Keratinocyte (primary cell): ENCODE results near the gene FRMD1. TPM values are rescaled to one million over a fixed set of nuclear protein-coding genes. Genes with fewer than 3 reads are reported as not detected.

Experiments used
- DNase-seq: peaks from one replicate; pipeline ENCODE4 v3.0.0-alpha.2; 2011; ENCODE audit warnings: low read depth, missing footprints, low spot score
- FAIRE-seq: peaks from 2 replicates; lab custom pipeline; 2011; peaks lifted over from hg19 to GRCh38; lab: Jason Lieb, UNC
- H2AFZ ChIP-seq: 2 replicates; pipeline ENCODE4 v1.6.0; 2012; ENCODE audit warnings: low read length, control low read depth, inconsistent platforms; ENCODE audit not compliant: control insufficient read depth
- H3K27ac ChIP-seq: 2 replicates; pipeline ENCODE4 v1.5.1; 2011; ENCODE audit warnings: low read length; ENCODE audit not compliant: control insufficient read depth, insufficient read depth
- H3K27me3 ChIP-seq: 3 replicates; pipeline ENCODE4 v1.6.0; 2011; ENCODE audit warnings: low read length; ENCODE audit not compliant: control insufficient read depth, insufficient read depth; ENCODE audit errors: extremely low read depth
- H3K36me3 ChIP-seq, 2 experiments: 2 replicates in 1 of 2; 3 replicates in 1 of 2; pipeline ENCODE4 v1.5.1; 2011; ENCODE audit warnings: low read length in 2 of 2, mild to moderate bottlenecking in 1 of 2; ENCODE audit not compliant: control insufficient read depth in 2 of 2, insufficient read depth in 2 of 2; ENCODE audit errors: extremely low read depth in 1 of 2
- H3K4me1 ChIP-seq: 3 replicates; pipeline ENCODE4 v1.5.1; 2011; ENCODE audit warnings: low read length; ENCODE audit not compliant: control insufficient read depth, insufficient read depth; ENCODE audit errors: extremely low read depth
- H3K4me2 ChIP-seq: 3 replicates; pipeline ENCODE4 v1.6.0; 2011; ENCODE audit warnings: low read depth, low read length; ENCODE audit not compliant: control insufficient read depth, insufficient read depth; ENCODE audit errors: extremely low read depth
- H3K4me3 ChIP-seq, 3 experiments: fragments of 200-600 bp in 1 of 3; sonication (generic) in 1 of 3; 2 replicates in 2 of 3; 3 replicates in 1 of 3; pipeline ENCODE4 v1.5.1; 2011 to 2016; ENCODE audit warnings: low read length in 3 of 3, mild to moderate bottlenecking in 3 of 3, control low read depth in 2 of 3, inconsistent platforms in 1 of 3, low read depth in 1 of 3, mixed read lengths in 1 of 3, mixed run types in 1 of 3, moderate library complexity in 1 of 3; ENCODE audit not compliant: control insufficient read depth in 2 of 3, insufficient read depth in 2 of 3; ENCODE audit errors: extremely low read depth in 1 of 3
- H3K79me2 ChIP-seq: 2 replicates; pipeline ENCODE4 v1.6.0; 2012; ENCODE audit warnings: low read length; ENCODE audit not compliant: control insufficient read depth, insufficient read depth
- H3K9ac ChIP-seq: 3 replicates; pipeline ENCODE4 v1.6.0; 2011; ENCODE audit warnings: low read length; ENCODE audit not compliant: control insufficient read depth, insufficient read depth; ENCODE audit errors: extremely low read depth
- H3K9me1 ChIP-seq: 3 replicates; pipeline ENCODE4 v1.6.0; 2011; ENCODE audit warnings: low read length; ENCODE audit not compliant: control insufficient read depth, insufficient read depth; ENCODE audit errors: extremely low read depth
- H3K9me3 ChIP-seq: 2 replicates; pipeline ENCODE4 v1.5.1; 2012; ENCODE audit warnings: low read depth, low read length; ENCODE audit not compliant: control insufficient read depth
- H4K20me1 ChIP-seq: 3 replicates; pipeline ENCODE4 v1.6.0; 2011; ENCODE audit warnings: low read length; ENCODE audit not compliant: control insufficient read depth, insufficient read depth; ENCODE audit errors: extremely low read depth
- CTCF ChIP-seq, 3 experiments: IDR thresholded peaks in 1 of 3; conservative IDR thresholded peaks in 1 of 3; optimal IDR thresholded peaks in 1 of 3; 2 replicates in 2 of 3; 3 replicates in 1 of 3; pipeline versions ENCODE3 to v1.5.1; 2011; ENCODE audit warnings: low read length in 3 of 3, mild to moderate bottlenecking in 3 of 3, moderate library complexity in 2 of 3, control low read depth in 1 of 3, inconsistent platforms in 1 of 3; ENCODE audit not compliant: insufficient read depth in 2 of 3; ENCODE audit errors: extremely low read depth in 1 of 3
- EZH2 ChIP-seq: IDR thresholded peaks from one replicate; pipeline ENCODE4 v1.6.1; 2012; ENCODE audit warnings: inconsistent platforms, mild to moderate bottlenecking, low read length, moderate library complexity
- dilution Hi-C: fragments of 300-500 bp; cut with MboI; formaldehyde crosslinking; loops from one replicate; pipeline ENCODE4 v1.7.0; 2020; ENCODE audit warnings: low sequenced_read_pairs; ENCODE audit not compliant: extremely low pct_ligation_motif_present
- polyA plus RNA-seq, 5 experiments: library from polyadenylated mRNA; depleted of rRNA in 3 of 5; stranded (reverse) in 3 of 5; stranded (forward) in 1 of 5; unstranded in 1 of 5; fragments of >200 nt; gene quantifications; 1 replicate in 1 of 5; 2 replicates in 3 of 5; 3 replicates in 1 of 5; pipeline versions ENCODE4 v1.2.1 to v1.2.3, GENCODE V29; 2011 to 2012; ENCODE audit warnings: missing spikeins in 2 of 5, low read depth in 1 of 5, low replicate concordance in 1 of 5

The FRMD1 gene
- polyA plus RNA-seq, 1 donor (not counting 4 experiments of a cell fraction or from before 2014, with no cell fraction given) = not detected

GRCh38 chr6:168095716-168096250, 16.8 kb upstream of the FRMD1 start:
- H3K9ac ChIP-seq = no peak overlapping the region
- no peak overlapping the region for H3K4me3 ChIP-seq
- no peak overlapping the region for H2AFZ ChIP-seq
- H3K79me2 ChIP-seq = no peaks in the 10 kb centered on the region
- peaks cover 14% of the 10 kb centered on the region for H3K27me3 ChIP-seq
- H3K36me3 ChIP-seq = no peaks in the 10 kb centered on the region
- no peaks in the 10 kb centered on the region for H3K9me3 ChIP-seq
- dilution Hi-C loops = no loop called here
- no peaks in the 10 kb centered on the region for H4K20me1 ChIP-seq
- FAIRE-seq (no peak), DNase-seq (no peak)
- no peaks in the 10 kb centered on the region for H3K9me1 ChIP-seq
- no peak for TF ChIP-seq EZH2
- TF ChIP-seq CTCF (optimal IDR thresholded peaks at IDR 0.05 in 1 of 3, IDR thresholded peaks at IDR 0.05 in 1 of 3, conservative IDR thresholded peaks at IDR 0.05 in 1 of 3; ENCODE audit: extremely low read depth in 1 of 3, insufficient read depth in 2 of 3, low read length in 3 of 3) = no peak
- no peak overlapping the region for H3K27ac ChIP-seq
- no peak overlapping the region for H3K4me2 ChIP-seq
- no peaks in the 10 kb centered on the region for H3K4me1 ChIP-seq

GRCh38 chr6:168095171-168095691, 16.2 kb upstream of the FRMD1 start:
- dilution Hi-C loops = no loop called here
- Histone ChIP-seq H3K9ac (no peak overlapping the region), H3K79me2 (no peaks in the 10 kb centered on the region), H3K4me1 (no peaks in the 10 kb centered on the region), H3K4me3 (no peak overlapping the region), H3K4me2 (no peak overlapping the region), H3K27ac (no peak overlapping the region), H3K9me1 (no peaks in the 10 kb centered on the region), H4K20me1 (no peaks in the 10 kb centered on the region), H3K27me3 (peaks cover 8% of the 10 kb centered on the region), H3K9me3 (no peaks in the 10 kb centered on the region), H2AFZ (no peak overlapping the region), H3K36me3 (no peaks in the 10 kb centered on the region)
- no peak for TF ChIP-seq EZH2
- TF ChIP-seq CTCF (optimal IDR thresholded peaks at IDR 0.05 in 1 of 3, IDR thresholded peaks at IDR 0.05 in 1 of 3, conservative IDR thresholded peaks at IDR 0.05 in 1 of 3; ENCODE audit: extremely low read depth in 1 of 3, insufficient read depth in 2 of 3, low read length in 3 of 3) = no peak
- FAIRE-seq (no peak), DNase-seq (no peak)
